Measurements from ENCODE around the gene PCDHB11.
"Not testable (repeated sequence)": the region's sequence is repeated elsewhere in the genome, so short reads cannot be mapped to it uniquely, and the experiment has no call there.

PCDHB11 gene

GRCh38 chr5:141223112-141223783, 23.8 kb downstream of the PCDHB11 start, which contains the start of gene PCDHB14:
Gene PCDHB14, plus strand, starts transcription at chr5:141223343. Its CDS starts 163 bp downstream, at chr5:141223506.
- TF ChIP-seq POU2F2 (IDR thresholded peaks at IDR 0.05; ENCODE audit: low read depth, low read length): no peak
- no peak for TF ChIP-seq POLR2AphosphoS5 (IDR thresholded peaks at IDR 0.05; ENCODE audit: low read depth, low read length)
- TF ChIP-seq POLR2A (IDR thresholded peaks at IDR 0.05; ENCODE audit: low read depth, low read length): no peak
- no peak for TF ChIP-seq SPI1 (IDR thresholded peaks at IDR 0.05; ENCODE audit: low read depth, low read length)
- TF ChIP-seq PAX5 (IDR thresholded peaks at IDR 0.05; ENCODE audit: insufficient read depth, low read length, severe bottlenecking): no peak
- TF ChIP-seq TAF1 (IDR thresholded peaks at IDR 0.05; ENCODE audit: low read depth, low read length): no peak
- DNase-seq (ENCODE audit: insufficient read length, low spot score): no peak
- no peak for FAIRE-seq

GRCh38 chr5:141224844-141225243, 25.4 kb downstream of the PCDHB11 start:
- not testable (repeated sequence) for FAIRE-seq; DNase-seq (ENCODE audit: insufficient read length, low spot score)

- FAIRE-seq; DNase-seq (ENCODE audit: insufficient read length, low spot score): not testable (repeated sequence)
Observed at GRCh38 chr5:141225421-141225820, 26.0 kb downstream of the PCDHB11 start.

GRCh38 chr5:141234109-141234667, 34.8 kb downstream of the PCDHB11 start:
- TF ChIP-seq TAF1 (IDR thresholded peaks at IDR 0.05; ENCODE audit: low read depth, low read length) (no peak), SPI1 (IDR thresholded peaks at IDR 0.05; ENCODE audit: low read depth, low read length) (no peak), PAX5 (IDR thresholded peaks at IDR 0.05; ENCODE audit: insufficient read depth, low read length, severe bottlenecking) (no peak), POLR2A (IDR thresholded peaks at IDR 0.05; ENCODE audit: low read depth, low read length) (no peak), POLR2AphosphoS5 (IDR thresholded peaks at IDR 0.05; ENCODE audit: low read depth, low read length) (no peak)
- FAIRE-seq: no peak
- no peak for DNase-seq (ENCODE audit: insufficient read length, low spot score)

GRCh38 chr5:141235922-141236321, 36.5 kb downstream of the PCDHB11 start:
- DNase-seq (ENCODE audit: insufficient read length, low spot score); FAIRE-seq: not testable (repeated sequence)

GRCh38 chr5:141236516-141237313, 37.3 kb downstream of the PCDHB11 start:
- TF ChIP-seq POU2F2 (IDR thresholded peaks at IDR 0.05; ENCODE audit: low read depth, low read length) (no peak), TAF1 (IDR thresholded peaks at IDR 0.05; ENCODE audit: low read depth, low read length) (no peak), PAX5 (IDR thresholded peaks at IDR 0.05; ENCODE audit: insufficient read depth, low read length, severe bottlenecking) (no peak), SPI1 (IDR thresholded peaks at IDR 0.05; ENCODE audit: low read depth, low read length) (no peak)
- FAIRE-seq (no peak), DNase-seq (ENCODE audit: insufficient read length, low spot score) (no peak)

GRCh38 chr5:141241496-141241895, 42.1 kb downstream of the PCDHB11 start:
- FAIRE-seq: no peak
- TF ChIP-seq POLR2A (IDR thresholded peaks at IDR 0.05; ENCODE audit: low read depth, low read length) (no peak), TAF1 (IDR thresholded peaks at IDR 0.05; ENCODE audit: low read depth, low read length) (no peak), POLR2AphosphoS5 (IDR thresholded peaks at IDR 0.05; ENCODE audit: low read depth, low read length) (no peak), POU2F2 (IDR thresholded peaks at IDR 0.05; ENCODE audit: low read depth, low read length) (no peak)

GRCh38 chr5:141245250-141245717, 45.9 kb downstream of the PCDHB11 start, which contains the start of gene PCDHB15:
Gene PCDHB15, plus strand, starts transcription at chr5:141245395. Its CDS starts 184 bp downstream, at chr5:141245579.
- DNase-seq (ENCODE audit: insufficient read length, low spot score) (no peak), FAIRE-seq (no peak)
- TF ChIP-seq POLR2AphosphoS5 (IDR thresholded peaks at IDR 0.05; ENCODE audit: low read depth, low read length) (no peak), TAF1 (IDR thresholded peaks at IDR 0.05; ENCODE audit: low read depth, low read length) (no peak), POU2F2 (IDR thresholded peaks at IDR 0.05; ENCODE audit: low read depth, low read length) (no peak), SPI1 (IDR thresholded peaks at IDR 0.05; ENCODE audit: low read depth, low read length) (no peak), POLR2A (IDR thresholded peaks at IDR 0.05; ENCODE audit: low read depth, low read length) (no peak)

More at GRCh38 chr5:141241496-141241895, 42.1 kb downstream of the PCDHB11 start:
- DNase-seq (ENCODE audit: insufficient read length, low spot score): no peak

- not testable (repeated sequence) for FAIRE-seq; DNase-seq (ENCODE audit: insufficient read length, low spot score)
Observed at GRCh38 chr5:141246971-141247370, 47.5 kb downstream of the PCDHB11 start.

- FAIRE-seq; DNase-seq (ENCODE audit: insufficient read length, low spot score): not testable (repeated sequence)
Observed at GRCh38 chr5:141247434-141247833, 48.0 kb downstream of the PCDHB11 start.

- no peak for TF ChIP-seq POLR2A (IDR thresholded peaks at IDR 0.05; ENCODE audit: low read depth, low read length)
- no peak for TF ChIP-seq POU2F2 (IDR thresholded peaks at IDR 0.05; ENCODE audit: low read depth, low read length)
- no peak for TF ChIP-seq TAF1 (IDR thresholded peaks at IDR 0.05; ENCODE audit: low read depth, low read length)
- TF ChIP-seq PAX5 (IDR thresholded peaks at IDR 0.05; ENCODE audit: insufficient read depth, low read length, severe bottlenecking): no peak
- TF ChIP-seq POLR2AphosphoS5 (IDR thresholded peaks at IDR 0.05; ENCODE audit: low read depth, low read length): no peak
- TF ChIP-seq SPI1 (IDR thresholded peaks at IDR 0.05; ENCODE audit: low read depth, low read length): no peak
- DNase-seq (ENCODE audit: insufficient read length, low spot score): no peak
- no peak for FAIRE-seq
Observed at GRCh38 chr5:141250576-141250975, 51.1 kb downstream of the PCDHB11 start.

Data from GM12891 (cell line).